SK-N-SH (cell line): ENCODE data around the gene UPF2. TPM values are rescaled to one million over a fixed set of nuclear protein-coding genes. Genes with fewer than 3 reads are reported as not detected.

Source experiments
- CTCF ChIA-PET: fragments of 300-600, 350-600 bp; formaldehyde crosslinking; extraction: SDS; loops from one replicate; lab custom pipeline; 2021; lab: Yijun Ruan, JAX
- POLR2A ChIA-PET: fragments of 350-600 bp; sonication (Branson Sonifier 250); formaldehyde crosslinking; extraction: SDS; loops from one replicate; lab custom pipeline; 2020; ENCODE audit warnings: antibody characterized with exemption, inconsistent platforms; lab: Yijun Ruan, JAX
- DNase-seq: peaks from one replicate; pipeline ENCODE4 v3.0.0; 2012
- H2AFZ ChIP-seq: fragments of 200-600 bp; sonication (generic); 2 replicates; pipeline ENCODE4 v1.8.1; 2016; ENCODE audit warnings: antibody characterized with exemption, mild to moderate bottlenecking, low read depth
- H3F3A ChIP-seq: fragments of 200-600 bp; sonication (generic); replicated peaks from 2 replicates; pipeline ENCODE3; 2016; ENCODE audit warnings: antibody characterized with exemption, mild to moderate bottlenecking; ENCODE audit not compliant: insufficient read depth
- H3K27ac ChIP-seq, 2 experiments: fragments of 200-500 bp in 1 of 2; fragments of 200-600 bp in 1 of 2; sonication (Bioruptor generic) in 1 of 2; sonication (generic), shearing (Covaris generic) in 1 of 2; 2 replicates each; pipeline versions ENCODE4 v1.5.1 to v1.6.1; 2014 to 2016; ENCODE audit warnings: low read depth in 2 of 2, inconsistent platforms in 1 of 2, low read length in 1 of 2, mild to moderate bottlenecking in 1 of 2, mixed read lengths in 1 of 2
- H3K27me3 ChIP-seq: fragments of 200-600 bp; sonication (generic), shearing (Covaris generic); 2 replicates; pipeline ENCODE4 v1.6.1; 2016; ENCODE audit warnings: mixed run types; ENCODE audit not compliant: insufficient read depth
- H3K36me3 ChIP-seq, 2 experiments: fragments of 200-500 bp in 1 of 2; fragments of 200-600 bp in 1 of 2; sonication (Bioruptor generic) in 1 of 2; sonication (generic) in 1 of 2; replicated peaks in 1 of 2; 2 replicates each; pipeline versions ENCODE3 to v1.5.1; 2014 to 2016; ENCODE audit warnings: low read length in 1 of 2, mild to moderate bottlenecking in 1 of 2; ENCODE audit not compliant: insufficient read depth in 2 of 2, control insufficient read depth in 1 of 2
- H3K4me1 ChIP-seq, 2 experiments: fragments of 200-500 bp in 1 of 2; fragments of 200-600 bp in 1 of 2; sonication (Bioruptor generic) in 1 of 2; sonication (generic), shearing (Covaris generic) in 1 of 2; 2 replicates each; pipeline versions ENCODE4 v1.5.1 to v1.6.1; 2014 to 2016; ENCODE audit warnings: low read depth in 1 of 2, low read length in 1 of 2, mixed run types in 1 of 2; ENCODE audit not compliant: insufficient read depth in 2 of 2, control insufficient read depth in 1 of 2
- H3K4me2 ChIP-seq: fragments of 200-600 bp; sonication (generic), shearing (Covaris generic); 2 replicates; pipeline ENCODE4 v1.6.1; 2017; ENCODE audit warnings: mixed run types
- H3K4me3 ChIP-seq, 2 experiments: fragments of 200-500 bp in 1 of 2; fragments of 200-600 bp in 1 of 2; sonication (Bioruptor generic) in 1 of 2; sonication (generic), shearing (Covaris generic) in 1 of 2; 2 replicates each; pipeline versions ENCODE4 v1.5.1 to v1.8.1; 2014 to 2016; ENCODE audit warnings: low read depth in 2 of 2, inconsistent platforms in 1 of 2, low read length in 1 of 2, mild to moderate bottlenecking in 1 of 2, mixed read lengths in 1 of 2, moderate library complexity in 1 of 2
- H3K79me2 ChIP-seq: fragments of 200-600 bp; sonication (generic); 2 replicates; pipeline ENCODE4 v1.8.1; 2017; ENCODE audit warnings: mild to moderate bottlenecking; ENCODE audit not compliant: insufficient read depth
- H3K9ac ChIP-seq: fragments of 200-600 bp; sonication (generic); 2 replicates; pipeline ENCODE4 v1.6.1; 2017; ENCODE audit warnings: mixed run types
- H3K9me2 ChIP-seq: fragments of 200-600 bp; sonication (generic); 2 replicates; pipeline ENCODE4 v1.6.1; 2017; ENCODE audit warnings: mixed run types
- H3K9me3 ChIP-seq: fragments of 200-600 bp; sonication (generic); 2 replicates; pipeline ENCODE4 v1.6.1; 2017; ENCODE audit warnings: mixed run types, mild to moderate bottlenecking, moderate library complexity
- H4K20me1 ChIP-seq: fragments of 200-600 bp; sonication (generic); 2 replicates; pipeline ENCODE4 v1.6.1; 2017; ENCODE audit warnings: mild to moderate bottlenecking, mixed run types; ENCODE audit not compliant: insufficient read depth
- CHD2 ChIP-seq: fragments of 150-350 bp; IDR thresholded peaks from 2 replicates; pipeline ENCODE4 v1.6.1; 2018; ENCODE audit warnings: low read length; ENCODE audit not compliant: partially characterized antibody
- EP300 ChIP-seq, 2 experiments: IDR thresholded peaks; 2 replicates each; pipeline versions ENCODE4 v1.4.0 to v1.6.1; 2012; ENCODE audit warnings: borderline replicate concordance in 1 of 2, low read depth in 1 of 2, low read length in 1 of 2
- EZH2phosphoT487 ChIP-seq: fragments of 200-600 bp; sonication (generic); IDR thresholded peaks from 2 replicates; pipeline ENCODE4 v1.6.1; 2017; ENCODE audit warnings: low read depth, mixed run types, mild to moderate bottlenecking, antibody characterized with exemption, moderate library complexity, borderline replicate concordance
- FOXJ3 ChIP-seq: sonication (generic); formaldehyde crosslinking; IDR thresholded peaks from 2 replicates; pipeline ENCODE4 v1.5.1; 2020; ENCODE audit warnings: mild to moderate bottlenecking, missing genetic modification reagents
- GABPA ChIP-seq: IDR thresholded peaks from 2 replicates; pipeline ENCODE4 v1.4.0; 2012; ENCODE audit warnings: low read depth, mild to moderate bottlenecking
- GATA2 ChIP-seq: sonication (generic); formaldehyde crosslinking; IDR thresholded peaks from 2 replicates; pipeline ENCODE4 v1.5.0; 2020; ENCODE audit warnings: mild to moderate bottlenecking, missing genetic modification reagents
- MEF2A ChIP-seq: IDR thresholded peaks from 2 replicates; pipeline ENCODE4 v1.4.0; 2012; ENCODE audit warnings: low read depth, borderline replicate concordance
- MXI1 ChIP-seq: IDR thresholded peaks from 2 replicates; pipeline ENCODE4 v1.6.1; 2012; ENCODE audit warnings: mild to moderate bottlenecking, low read depth, low read length, improper control_type of control experiment
- NRF1 ChIP-seq: IDR thresholded peaks from 2 replicates; pipeline ENCODE4 v1.6.1; 2012; ENCODE audit warnings: low read depth, mild to moderate bottlenecking, low read length
- POLR2AphosphoS5 ChIP-seq: IDR thresholded peaks from 2 replicates; pipeline ENCODE4 v1.6.1; 2012; ENCODE audit warnings: low read depth, low read length
- RCOR1 ChIP-seq: fragments of 150-350 bp; IDR thresholded peaks from 2 replicates; pipeline ENCODE4 v1.6.1; 2017; ENCODE audit warnings: antibody characterized with exemption, low read length
- SIN3A ChIP-seq: IDR thresholded peaks from 2 replicates; pipeline ENCODE4 v1.6.1; 2012; ENCODE audit warnings: low read depth, mild to moderate bottlenecking, low read length, moderate library complexity, borderline replicate concordance
- WGBS: methylation state at CpG from one replicate; pipeline ENCODE4 v1.1.6; 2017; ENCODE audit warnings: low lambda C conversion rate; 5-methylcytosine and 5-hydroxymethylcytosine counted together
- polyA plus RNA-seq, 3 experiments: library from polyadenylated mRNA; depleted of rRNA; stranded (reverse); fragments of >200 nt; gene quantifications; 2 replicates each; pipeline ENCODE4 v1.2.3, GENCODE V29; 2012
- TF ChIP-seq, protein P1 (sequence below): IDR thresholded peaks from 2 replicates; pipeline ENCODE4 v1.6.1; 2012; ENCODE audit warnings: mild to moderate bottlenecking, low read depth, low read length, moderate library complexity
- TF ChIP-seq, protein P2 (sequence below): IDR thresholded peaks from 2 replicates; pipeline ENCODE4 v1.4.0; 2012; ENCODE audit warnings: low read depth

Gene UPF2
- polyA plus RNA-seq, 1 of the 3 experiments (the other 2 are of a cell fraction): 4.7 TPM

DNA sequence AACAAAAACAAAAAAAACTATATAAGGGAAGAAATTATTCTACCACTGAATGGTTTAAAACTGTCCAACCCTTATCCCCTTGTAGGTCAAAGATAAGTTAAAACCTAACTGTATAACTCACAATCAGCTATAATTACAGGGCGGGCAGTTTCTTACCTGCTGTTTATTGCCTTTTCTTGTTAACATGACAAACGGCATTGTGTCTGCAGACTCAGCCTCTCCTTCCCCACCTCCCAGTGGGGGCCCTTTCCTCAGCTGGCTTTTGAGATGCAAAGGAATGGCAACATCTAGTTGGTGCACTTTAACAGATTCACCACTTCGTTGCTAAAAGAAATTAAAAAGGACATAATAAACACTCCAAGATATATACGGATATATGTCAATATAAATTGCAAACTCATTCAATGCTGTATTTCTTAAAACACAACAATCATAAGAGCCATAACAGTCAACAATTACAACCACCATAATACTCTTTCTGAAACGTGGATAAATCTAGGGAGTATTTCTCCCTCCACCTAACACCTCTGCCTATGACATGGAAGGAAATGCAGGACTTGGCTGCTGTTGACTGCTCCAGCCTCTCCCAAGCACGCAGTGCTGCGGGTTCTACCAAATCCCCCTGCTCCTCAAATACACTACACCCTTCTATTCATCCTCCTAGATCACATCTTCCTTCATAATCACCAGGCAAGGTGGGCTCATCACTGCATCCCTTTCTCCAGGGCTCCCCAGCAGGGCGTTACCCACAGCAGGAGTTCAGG is 106.0 kb downstream of the UPF2 start:
- no peaks in the 10 kb centered on the region for H3K9me3 ChIP-seq
- no peaks in the 10 kb centered on the region for H3K4me1 ChIP-seq
- no peak for TF ChIP-seq EZH2phosphoT487
- TF ChIP-seq, protein P1, sequence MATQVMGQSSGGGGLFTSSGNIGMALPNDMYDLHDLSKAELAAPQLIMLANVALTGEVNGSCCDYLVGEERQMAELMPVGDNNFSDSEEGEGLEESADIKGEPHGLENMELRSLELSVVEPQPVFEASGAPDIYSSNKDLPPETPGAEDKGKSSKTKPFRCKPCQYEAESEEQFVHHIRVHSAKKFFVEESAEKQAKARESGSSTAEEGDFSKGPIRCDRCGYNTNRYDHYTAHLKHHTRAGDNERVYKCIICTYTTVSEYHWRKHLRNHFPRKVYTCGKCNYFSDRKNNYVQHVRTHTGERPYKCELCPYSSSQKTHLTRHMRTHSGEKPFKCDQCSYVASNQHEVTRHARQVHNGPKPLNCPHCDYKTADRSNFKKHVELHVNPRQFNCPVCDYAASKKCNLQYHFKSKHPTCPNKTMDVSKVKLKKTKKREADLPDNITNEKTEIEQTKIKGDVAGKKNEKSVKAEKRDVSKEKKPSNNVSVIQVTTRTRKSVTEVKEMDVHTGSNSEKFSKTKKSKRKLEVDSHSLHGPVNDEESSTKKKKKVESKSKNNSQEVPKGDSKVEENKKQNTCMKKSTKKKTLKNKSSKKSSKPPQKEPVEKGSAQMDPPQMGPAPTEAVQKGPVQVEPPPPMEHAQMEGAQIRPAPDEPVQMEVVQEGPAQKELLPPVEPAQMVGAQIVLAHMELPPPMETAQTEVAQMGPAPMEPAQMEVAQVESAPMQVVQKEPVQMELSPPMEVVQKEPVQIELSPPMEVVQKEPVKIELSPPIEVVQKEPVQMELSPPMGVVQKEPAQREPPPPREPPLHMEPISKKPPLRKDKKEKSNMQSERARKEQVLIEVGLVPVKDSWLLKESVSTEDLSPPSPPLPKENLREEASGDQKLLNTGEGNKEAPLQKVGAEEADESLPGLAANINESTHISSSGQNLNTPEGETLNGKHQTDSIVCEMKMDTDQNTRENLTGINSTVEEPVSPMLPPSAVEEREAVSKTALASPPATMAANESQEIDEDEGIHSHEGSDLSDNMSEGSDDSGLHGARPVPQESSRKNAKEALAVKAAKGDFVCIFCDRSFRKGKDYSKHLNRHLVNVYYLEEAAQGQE: no peak
- no peak for TF ChIP-seq CHD2
- TF ChIP-seq EP300 (IDR thresholded peaks at IDR 0.05; ENCODE audit: borderline replicate concordance in 1 of 2, low read depth in 1 of 2, low read length in 1 of 2): no peak
- TF ChIP-seq FOXJ3: no peak
- TF ChIP-seq RCOR1: no peak
- no peak for TF ChIP-seq GABPA
- no peak for TF ChIP-seq MEF2A
- TF ChIP-seq, protein P2, sequence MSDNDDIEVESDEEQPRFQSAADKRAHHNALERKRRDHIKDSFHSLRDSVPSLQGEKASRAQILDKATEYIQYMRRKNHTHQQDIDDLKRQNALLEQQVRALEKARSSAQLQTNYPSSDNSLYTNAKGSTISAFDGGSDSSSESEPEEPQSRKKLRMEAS: no peak
- no peak for TF ChIP-seq SIN3A
- no peak for TF ChIP-seq NRF1
- TF ChIP-seq POLR2AphosphoS5: no peak
- no peak for TF ChIP-seq GATA2
- TF ChIP-seq MXI1: no peak
- no peaks in the 10 kb centered on the region for H4K20me1 ChIP-seq
- 91% methylated on average over 8 of the region's 8 CpGs for WGBS
- no peak for DNase-seq
- H2AFZ ChIP-seq: no peak overlapping the region
- H3K27ac ChIP-seq: no peak overlapping the region
- no peak overlapping the region for H3K4me3 ChIP-seq
- no peak overlapping the region for H3K9ac ChIP-seq
- H3K36me3 ChIP-seq: peaks cover 38 to 46% of the 10 kb centered on the region in 2 experiments
- CTCF ChIA-PET: interaction anchor here (0.7 to 1.4 kb wide), 2 partner anchors 50 to 89 kb away, joined by 3 read pairs; no protein-coding TSS in a partner anchor
- no peaks in the 10 kb centered on the region for H3K79me2 ChIP-seq
- peaks cover 3% of the 10 kb centered on the region for H3F3A ChIP-seq
- H3K4me2 ChIP-seq: no peak overlapping the region
- no peaks in the 10 kb centered on the region for H3K27me3 ChIP-seq
- POLR2A ChIA-PET: no interaction called here
- no peaks in the 10 kb centered on the region for H3K9me2 ChIP-seq
